ENCODE data around the gene COMMD2.

GRCh38 chr3:149771652-149772271, 19.5 kb upstream of the COMMD2 start:
- TF ChIP-seq CTCF (IDR thresholded peaks at IDR 0.05), result peak; percentile 54 to 78 (median 75)
- no peak for TF ChIP-seq POLR2A (IDR thresholded peaks at IDR 0.05)

Data from right lobe of liver (tissue), 4 donors.